MM.1S (cell line): ENCODE results near the gene NPC1.

Experiments
- DNase-seq: peaks from one replicate; pipeline ENCODE4 v3.0.0-alpha.2; 2015
- H2AFZ ChIP-seq: fragments of 300-600 bp; sonication (generic); 2 replicates; pipeline ENCODE4 v1.6.0; 2016; ENCODE audit warnings: antibody characterized with exemption, low read length
- H3F3A ChIP-seq: fragments of 300-600 bp; sonication (generic); 2 replicates; pipeline ENCODE4 v1.6.1; 2016; ENCODE audit warnings: mild to moderate bottlenecking, antibody characterized with exemption, low read length, moderate library complexity, mixed read lengths; ENCODE audit not compliant: insufficient read depth
- H3K27ac ChIP-seq: fragments of 300-600 bp; sonication (generic); 2 replicates; pipeline ENCODE4 v1.5.1; 2016; ENCODE audit warnings: mild to moderate bottlenecking, low read length
- H3K27me3 ChIP-seq: fragments of 300-600 bp; sonication (generic); replicated peaks from 2 replicates; pipeline ENCODE4 v1.6.0; 2016; ENCODE audit warnings: low read length; ENCODE audit not compliant: insufficient read depth
- H3K36me3 ChIP-seq: fragments of 300-600 bp; sonication (generic); replicated peaks from 2 replicates; pipeline ENCODE4 v1.6.1; 2016; ENCODE audit warnings: mild to moderate bottlenecking, low read length, mixed read lengths; ENCODE audit not compliant: insufficient read depth
- H3K4me1 ChIP-seq: fragments of 300-600 bp; sonication (generic); 2 replicates; pipeline ENCODE4 v1.6.1; 2016; ENCODE audit warnings: low read length, mixed read lengths
- H3K4me2 ChIP-seq: fragments of 300-600 bp; sonication (generic); 2 replicates; pipeline ENCODE4 v1.6.0; 2016; ENCODE audit warnings: low read depth, low read length
- H3K4me3 ChIP-seq: fragments of 300-600 bp; sonication (generic); 2 replicates; pipeline ENCODE4 v1.5.1; 2016; ENCODE audit warnings: low read length, mixed read lengths
- H3K79me2 ChIP-seq: fragments of 300-600 bp; sonication (generic); 2 replicates; pipeline ENCODE4 v1.6.1; 2016; ENCODE audit warnings: mixed run types, low read length, mixed read lengths
- H3K9ac ChIP-seq: fragments of 300-600 bp; sonication (generic); 2 replicates; pipeline ENCODE4 v1.6.1; 2016; ENCODE audit warnings: low read length, mixed read lengths
- H3K9me2 ChIP-seq: fragments of 300-600 bp; sonication (generic); replicated peaks from 2 replicates; pipeline ENCODE4 v1.6.1; 2016; ENCODE audit warnings: mild to moderate bottlenecking, low read length, mixed read lengths; ENCODE audit not compliant: insufficient read depth
- H3K9me3 ChIP-seq: fragments of 300-600 bp; sonication (generic); replicated peaks from 2 replicates; pipeline ENCODE4 v1.6.1; 2016; ENCODE audit warnings: mild to moderate bottlenecking, low read length, mixed read lengths; ENCODE audit not compliant: insufficient read depth
- H4K20me1 ChIP-seq: fragments of 300-600 bp; sonication (generic); 2 replicates; pipeline ENCODE4 v1.6.1; 2016; ENCODE audit warnings: mild to moderate bottlenecking, low read length, moderate library complexity, mixed read lengths; ENCODE audit not compliant: insufficient read depth
- EZH2 ChIP-seq: fragments of 300-600 bp; sonication (generic); optimal IDR thresholded peaks from 2 replicates; pipeline ENCODE3; 2017; ENCODE audit warnings: low read depth, mild to moderate bottlenecking, antibody characterized with exemption, low read length, mixed read lengths
- EZH2phosphoT487 ChIP-seq: fragments of 300-600 bp; sonication (generic); IDR thresholded peaks from 2 replicates; pipeline ENCODE4 v1.6.1; 2018; ENCODE audit warnings: antibody characterized with exemption, low read length
- TF ChIP-seq, protein P1 (sequence below): fragments of 300-600 bp; sonication (generic); IDR thresholded peaks from 2 replicates; pipeline ENCODE4 v1.5.1; 2016; ENCODE audit warnings: antibody characterized with exemption, low read length, mixed read lengths

NPC1 gene

DNA sequence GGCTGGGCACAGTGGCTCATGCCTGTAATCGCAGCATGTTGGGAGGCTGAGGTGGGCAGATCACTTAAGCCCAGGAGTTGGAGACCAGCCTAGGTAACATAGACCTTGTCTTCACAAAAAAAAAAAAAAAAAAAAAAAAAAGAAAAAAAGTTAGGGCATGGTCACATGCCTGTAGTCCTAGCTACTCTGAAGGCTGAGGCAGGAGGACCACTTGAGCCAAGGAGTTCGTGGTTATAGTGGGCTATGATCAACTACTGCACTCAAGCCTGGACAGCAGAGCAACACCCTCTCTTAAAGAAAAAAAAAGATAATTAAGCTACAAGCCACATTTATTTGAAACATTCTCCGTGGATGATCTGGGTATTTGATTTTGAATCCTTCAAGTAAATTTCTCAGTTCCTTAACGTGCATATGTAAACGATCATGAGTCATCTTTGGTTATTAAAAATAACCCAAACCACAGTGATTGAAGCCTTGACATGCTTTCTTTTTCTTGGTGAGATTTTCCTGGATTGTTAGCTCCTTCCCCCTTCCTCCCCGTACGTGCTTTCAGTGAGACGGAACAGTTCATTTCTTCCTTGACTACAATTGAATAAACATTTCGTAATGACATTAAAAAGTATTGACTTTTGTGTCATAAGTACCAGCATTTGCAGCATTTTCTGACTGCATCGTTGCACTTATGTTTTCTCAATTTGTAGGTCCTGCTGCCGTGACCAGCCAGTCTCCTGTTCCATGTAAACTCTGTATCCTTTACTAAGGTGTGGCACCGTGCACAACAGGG, 62.7 kb downstream of the NPC1 start:
- no peak overlapping the region for H3K4me3 ChIP-seq
- H3F3A ChIP-seq = no peaks in the 10 kb centered on the region
- TF ChIP-seq EZH2phosphoT487 (no peak), EZH2 (no peak)
- TF ChIP-seq, protein P1, sequence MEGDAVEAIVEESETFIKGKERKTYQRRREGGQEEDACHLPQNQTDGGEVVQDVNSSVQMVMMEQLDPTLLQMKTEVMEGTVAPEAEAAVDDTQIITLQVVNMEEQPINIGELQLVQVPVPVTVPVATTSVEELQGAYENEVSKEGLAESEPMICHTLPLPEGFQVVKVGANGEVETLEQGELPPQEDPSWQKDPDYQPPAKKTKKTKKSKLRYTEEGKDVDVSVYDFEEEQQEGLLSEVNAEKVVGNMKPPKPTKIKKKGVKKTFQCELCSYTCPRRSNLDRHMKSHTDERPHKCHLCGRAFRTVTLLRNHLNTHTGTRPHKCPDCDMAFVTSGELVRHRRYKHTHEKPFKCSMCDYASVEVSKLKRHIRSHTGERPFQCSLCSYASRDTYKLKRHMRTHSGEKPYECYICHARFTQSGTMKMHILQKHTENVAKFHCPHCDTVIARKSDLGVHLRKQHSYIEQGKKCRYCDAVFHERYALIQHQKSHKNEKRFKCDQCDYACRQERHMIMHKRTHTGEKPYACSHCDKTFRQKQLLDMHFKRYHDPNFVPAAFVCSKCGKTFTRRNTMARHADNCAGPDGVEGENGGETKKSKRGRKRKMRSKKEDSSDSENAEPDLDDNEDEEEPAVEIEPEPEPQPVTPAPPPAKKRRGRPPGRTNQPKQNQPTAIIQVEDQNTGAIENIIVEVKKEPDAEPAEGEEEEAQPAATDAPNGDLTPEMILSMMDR = no peak
- H3K4me1 ChIP-seq = peaks cover 14% of the 10 kb centered on the region
- H4K20me1 ChIP-seq = no peaks in the 10 kb centered on the region
- peak overlapping the region; percentile 5; the same call in 1 of the 2 replicates for H3K27ac ChIP-seq
- no peak overlapping the region for H3K9ac ChIP-seq
- H3K9me3 ChIP-seq = no peaks in the 10 kb centered on the region
- DNase-seq = no peak
- H2AFZ ChIP-seq = no peak overlapping the region
- H3K9me2 ChIP-seq = no peaks in the 10 kb centered on the region
- H3K79me2 ChIP-seq = no peaks in the 10 kb centered on the region
- H3K4me2 ChIP-seq = no peak overlapping the region
- H3K27me3 ChIP-seq = no peaks in the 10 kb centered on the region
- no peaks in the 10 kb centered on the region; the same call in none of the 2 replicates for H3K36me3 ChIP-seq

DNA sequence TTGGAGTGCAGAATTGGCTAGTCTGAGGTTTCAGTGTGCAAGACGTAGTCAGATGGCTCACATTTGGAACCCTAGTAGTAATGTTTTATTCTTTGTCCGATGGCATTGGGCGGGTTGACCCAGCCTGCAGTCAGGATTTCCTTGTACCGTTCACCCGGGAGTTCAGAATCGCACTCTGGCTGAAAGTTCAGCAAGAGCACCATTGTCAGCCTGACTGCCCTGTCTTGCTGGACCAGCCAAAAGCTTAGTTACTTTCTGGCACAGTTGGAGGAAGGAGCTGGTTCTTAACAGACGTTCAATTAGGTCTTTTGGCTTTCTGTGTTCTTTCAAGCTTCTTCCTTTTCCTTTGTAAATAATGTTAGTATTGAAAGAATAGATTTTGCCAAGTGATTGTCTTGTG, 64.4 kb downstream of the NPC1 start:
- no peaks in the 10 kb centered on the region for H4K20me1 ChIP-seq
- no peaks in the 10 kb centered on the region for H3K9me2 ChIP-seq
- H3K27ac ChIP-seq = no peak overlapping the region
- TF ChIP-seq EZH2phosphoT487 = no peak
- TF ChIP-seq EZH2 = no peak
- TF ChIP-seq, protein P1 = no peak
- H3K36me3 ChIP-seq = no peaks in the 10 kb centered on the region; the same call in none of the 2 replicates
- no peaks in the 10 kb centered on the region for H3F3A ChIP-seq
- H2AFZ ChIP-seq = no peak overlapping the region
- no peaks in the 10 kb centered on the region for H3K27me3 ChIP-seq
- no peaks in the 10 kb centered on the region for H3K9me3 ChIP-seq
- H3K9ac ChIP-seq = no peak overlapping the region
- peaks cover 14% of the 10 kb centered on the region for H3K4me1 ChIP-seq
- no peaks in the 10 kb centered on the region for H3K79me2 ChIP-seq
- DNase-seq = no peak
- H3K4me3 ChIP-seq = no peak overlapping the region
- no peak overlapping the region for H3K4me2 ChIP-seq

DNA sequence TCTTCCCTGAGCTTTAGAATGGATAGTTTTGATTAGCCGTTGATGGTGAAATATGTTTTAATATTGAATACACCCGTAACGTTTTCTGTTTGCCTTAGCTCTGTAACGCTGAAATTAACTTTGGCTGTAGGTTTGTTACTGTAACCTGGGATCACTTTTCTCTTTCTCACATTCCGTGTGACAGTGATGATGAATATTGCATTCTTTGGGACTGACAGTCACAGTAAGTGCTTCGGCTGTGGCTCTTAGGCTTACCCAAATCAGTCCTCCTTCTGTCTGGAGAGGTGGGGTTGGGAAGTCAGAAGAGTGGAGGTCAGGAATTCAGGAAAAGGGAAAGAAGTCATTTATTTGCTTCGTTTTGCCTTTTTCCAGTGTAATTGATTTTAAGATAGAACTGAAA, 65.0 kb downstream of the NPC1 start:
- H3K4me3 ChIP-seq = no peak overlapping the region
- DNase-seq = no peak
- H3K36me3 ChIP-seq = peaks cover under 1% of the 10 kb centered on the region
- H3K27ac ChIP-seq = no peak overlapping the region
- no peaks in the 10 kb centered on the region for H3K79me2 ChIP-seq
- H3F3A ChIP-seq = no peaks in the 10 kb centered on the region
- H2AFZ ChIP-seq = no peak overlapping the region
- TF ChIP-seq EZH2phosphoT487 (no peak), EZH2 (no peak)
- TF ChIP-seq, protein P1 = no peak
- no peaks in the 10 kb centered on the region for H3K27me3 ChIP-seq
- peaks cover 14% of the 10 kb centered on the region for H3K4me1 ChIP-seq
- no peaks in the 10 kb centered on the region for H4K20me1 ChIP-seq
- H3K9ac ChIP-seq = no peak overlapping the region
- H3K4me2 ChIP-seq = no peak overlapping the region
- H3K9me3 ChIP-seq = no peaks in the 10 kb centered on the region
- no peaks in the 10 kb centered on the region for H3K9me2 ChIP-seq
